Occipital lobe (tissue), 2 donors: Measurements from ENCODE around the gene KIN. TPM values are rescaled to one million over a fixed set of nuclear protein-coding genes. Genes with fewer than 3 reads are reported as not detected.
"Not testable (repeated sequence)": the region's sequence is repeated elsewhere in the genome, so short reads cannot be mapped to it uniquely, and the experiment has no call there.

Experiments used
- DNase-seq: peaks from one replicate; lab custom pipeline; 2025; lab: John Stamatoyannopoulos, UW
- total RNA-seq: library from RNA; depleted of rRNA; stranded (reverse); fragments of >200 nt; gene quantifications from one replicate; pipeline ENCODE4 v1.2.3, GENCODE V29; 2014

The KIN gene
- total RNA-seq, 1 donor from 2014 or later, result 9.2 TPM

DNA sequence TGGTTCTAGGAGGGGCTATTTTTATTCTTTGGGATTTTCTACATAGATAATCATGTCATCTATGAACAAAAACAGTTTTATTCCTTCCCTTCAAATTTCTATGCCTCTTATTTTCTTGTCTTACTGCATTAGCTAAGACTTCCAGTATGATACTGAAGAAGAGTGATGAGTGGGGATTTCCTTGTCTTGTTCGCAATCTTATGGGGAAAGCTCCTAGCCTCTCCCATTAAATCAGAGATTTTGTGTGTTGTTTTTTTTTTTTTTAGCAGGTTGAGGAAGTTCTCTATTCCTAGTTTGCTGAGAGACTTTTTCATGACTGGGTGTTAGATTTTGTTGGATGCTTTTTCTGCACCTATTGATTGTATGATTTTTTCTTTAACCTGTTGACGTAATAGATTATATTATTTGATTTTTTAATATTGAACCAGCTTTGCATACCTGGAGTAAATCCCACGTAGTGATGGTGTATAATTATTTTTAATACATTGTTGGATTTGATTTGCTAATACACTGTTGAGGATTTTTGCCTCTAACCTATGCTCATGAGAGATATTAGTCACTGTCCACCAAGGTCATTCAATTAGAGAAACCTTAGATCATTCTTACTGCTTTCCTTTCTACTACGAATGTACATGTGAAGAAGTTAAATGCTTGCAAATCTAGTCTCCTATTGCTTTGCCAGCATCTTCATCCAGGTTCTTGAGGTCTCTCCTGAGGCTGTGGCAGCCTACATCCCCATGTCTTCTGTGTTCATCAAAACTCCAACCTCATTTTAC lies 6.6 kb upstream of the KIN start:
- no peak for DNase-seq

- DNase-seq, result no peak
Observed at GRCh38 chr10:7792541-7792940, 4.7 kb upstream of the KIN start.

DNA sequence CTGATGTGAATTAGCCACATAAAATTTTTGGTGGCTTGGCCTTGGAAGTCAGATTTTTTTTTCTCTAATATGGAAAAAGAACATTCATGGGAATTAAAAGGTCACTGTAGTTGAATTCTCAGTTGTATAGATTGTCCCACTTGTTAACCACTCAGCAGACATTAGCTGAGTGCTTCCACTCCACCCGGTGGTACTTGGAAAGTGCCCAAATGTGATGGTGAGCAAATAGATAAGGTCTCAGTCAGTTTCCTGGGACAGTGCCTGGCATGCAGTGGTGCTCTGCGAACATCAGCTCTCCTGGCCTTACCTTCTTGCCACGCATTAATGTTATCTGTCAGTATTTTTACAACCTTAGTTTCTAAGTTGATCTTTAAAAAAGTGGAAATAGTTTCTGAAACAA lies 1.6 kb upstream of the KIN start:
- DNase-seq, result no peak

DNA sequence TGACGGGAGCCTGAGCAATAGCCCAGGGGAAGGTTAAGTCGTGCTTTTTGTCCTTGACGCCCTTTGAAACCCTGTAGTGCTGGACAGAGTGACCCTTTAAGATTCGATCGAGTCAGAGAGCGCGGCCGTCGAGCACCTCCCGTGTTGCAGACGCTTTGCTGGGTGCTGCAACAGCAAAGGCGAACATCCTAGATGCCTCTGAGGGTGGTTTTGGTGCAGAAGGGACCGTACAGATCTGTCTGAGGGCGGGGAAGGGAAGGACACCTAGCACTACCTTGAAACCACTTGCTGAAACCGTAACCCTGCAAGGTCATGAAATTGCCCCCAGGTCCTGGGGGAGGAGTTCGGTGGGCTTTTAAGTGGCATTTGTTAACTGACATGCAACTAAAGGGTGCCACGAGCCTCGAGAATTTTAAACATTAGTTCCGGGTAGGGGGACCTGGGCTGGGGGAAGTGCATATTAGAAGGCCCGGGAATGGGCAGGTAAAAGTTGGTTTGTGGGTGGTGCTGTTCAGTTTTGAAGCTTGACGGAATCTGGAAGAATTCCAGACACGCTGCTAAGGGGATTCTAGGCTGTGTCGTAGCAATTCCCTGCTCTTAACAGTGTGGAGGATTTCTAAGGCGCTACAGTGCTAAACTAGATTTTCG lies 970 bp upstream of the KIN start:
- no peak for DNase-seq

DNA sequence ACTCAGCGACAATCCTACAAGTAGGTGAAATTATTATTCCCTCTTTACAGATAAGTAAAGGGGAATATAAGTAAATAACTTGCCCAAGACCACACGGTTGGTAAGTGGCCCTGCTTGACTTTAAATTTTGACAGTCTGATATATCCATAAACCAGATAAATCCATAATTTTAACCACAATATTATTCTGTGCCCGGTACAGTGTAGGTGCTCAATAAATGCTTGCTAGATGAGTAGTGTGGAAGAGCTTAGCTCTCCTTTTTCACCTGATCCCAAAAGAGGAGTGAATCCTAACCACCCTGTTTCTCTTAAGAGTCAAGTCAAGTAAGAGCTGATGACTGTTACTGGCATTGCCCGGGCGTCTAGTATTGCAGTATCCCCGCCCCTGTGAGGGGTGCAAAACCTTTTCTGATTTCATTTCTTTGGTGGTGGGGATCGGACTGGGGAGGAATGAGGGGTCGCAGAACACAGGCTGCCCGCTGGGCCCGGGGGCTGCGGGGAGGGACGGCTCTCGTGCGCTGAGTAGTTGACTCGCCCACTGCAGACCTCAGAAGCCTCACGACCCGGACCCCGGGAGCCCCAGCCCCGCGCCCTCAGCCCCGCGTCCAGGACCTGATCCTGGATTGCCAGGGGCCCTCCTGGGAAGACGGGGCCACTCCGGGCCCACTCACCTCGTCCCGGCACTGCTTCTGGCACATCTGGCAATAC lies 490 bp downstream of the KIN start:
- no peak for DNase-seq

GRCh38 chr10:7786430-7786829 lies 1.4 kb downstream of the KIN start:
- DNase-seq, result no peak

GRCh38 chr10:7782194-7782593 lies 5.6 kb downstream of the KIN start:
- DNase-seq, result not testable (repeated sequence)

DNA sequence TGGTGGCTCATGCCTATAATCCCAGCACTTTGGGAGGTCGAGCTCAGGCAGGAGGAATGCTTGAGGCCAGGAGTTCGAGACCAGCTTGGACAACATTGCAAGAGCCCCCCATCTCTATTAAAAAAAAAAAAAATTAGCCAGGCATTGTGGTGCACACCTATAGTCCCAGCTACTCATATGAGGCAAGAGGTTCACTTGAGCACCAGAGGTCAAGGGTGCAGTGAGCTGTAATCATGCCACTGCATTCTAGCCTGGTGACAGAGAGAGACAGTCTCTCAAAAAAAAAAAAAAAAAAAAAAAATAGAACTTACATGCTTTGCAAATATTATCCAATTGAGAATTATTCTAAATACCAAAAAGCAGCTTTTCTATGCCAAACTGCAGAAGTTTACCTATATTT lies 11.0 kb downstream of the KIN start:
- DNase-seq, result no peak

DNA sequence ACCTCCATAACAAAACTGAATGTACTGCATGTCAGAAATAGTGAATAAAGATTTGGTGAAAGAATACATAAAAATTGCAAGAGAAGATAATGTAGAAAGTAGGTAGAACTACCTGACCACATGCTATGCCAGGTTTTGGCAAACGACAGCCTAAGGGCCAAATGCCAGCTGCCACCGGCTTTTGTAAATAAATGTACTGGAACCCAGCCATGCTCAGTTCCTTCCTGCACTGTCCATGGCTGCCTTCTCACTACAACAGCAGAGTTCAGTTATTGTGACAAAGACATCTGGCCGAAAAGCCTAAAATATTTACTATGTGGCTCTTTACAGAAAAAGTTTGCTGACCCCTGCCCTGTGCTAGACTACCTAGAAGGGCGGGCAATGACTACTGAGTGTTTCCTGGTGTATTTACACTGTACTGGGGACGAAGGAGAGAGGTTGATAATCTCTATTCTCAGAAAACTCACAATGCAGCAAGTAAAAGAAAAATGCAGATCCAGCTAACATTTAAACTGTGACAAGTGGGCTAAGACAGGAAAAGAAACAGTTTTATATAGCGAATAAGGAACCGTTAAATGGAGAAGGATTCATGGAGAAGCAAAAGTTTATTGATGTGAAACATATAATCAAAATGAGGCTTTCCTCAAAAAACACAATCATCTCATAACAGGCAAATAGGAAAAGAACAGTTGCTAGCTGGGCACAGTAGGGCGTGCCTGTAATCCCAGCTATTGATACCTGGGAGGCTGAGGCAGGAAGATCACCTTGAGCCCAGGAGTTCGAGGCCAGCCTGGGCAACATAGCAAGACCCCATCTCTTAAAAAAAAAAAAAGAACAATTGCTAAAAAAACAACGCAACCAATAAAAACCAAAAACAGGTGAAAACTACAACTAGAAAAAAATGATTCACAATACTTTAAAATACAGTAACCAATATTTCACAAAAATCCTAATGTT lies 13.7 kb downstream of the KIN start:
- no peak for DNase-seq

DNA sequence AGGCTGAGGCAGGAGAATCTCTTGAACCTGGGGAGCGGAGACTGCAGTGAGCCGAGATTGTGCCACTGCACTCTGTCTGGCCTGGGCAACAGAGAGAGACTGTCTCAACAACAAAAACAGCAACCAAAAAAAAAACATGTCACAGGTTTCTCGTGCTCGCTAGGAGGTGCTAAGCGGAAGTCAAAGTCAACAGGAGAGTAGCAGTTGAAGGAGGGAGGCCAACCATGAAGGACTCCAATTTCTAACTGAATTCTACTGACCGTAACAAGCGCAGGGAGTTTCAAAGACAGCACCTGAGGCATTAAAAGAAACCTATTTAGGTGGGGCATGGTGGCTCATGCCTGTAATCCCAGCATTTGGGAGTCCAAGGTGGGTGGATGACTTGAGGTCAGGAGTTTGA lies 19.4 kb downstream of the KIN start:
- DNase-seq, result no peak

GRCh38 chr10:7767209-7767608 lies 20.6 kb downstream of the KIN start:
- DNase-seq, result no peak

- no peak for DNase-seq
Observed at GRCh38 chr10:7766241-7766640, 21.6 kb downstream of the KIN start.

DNA sequence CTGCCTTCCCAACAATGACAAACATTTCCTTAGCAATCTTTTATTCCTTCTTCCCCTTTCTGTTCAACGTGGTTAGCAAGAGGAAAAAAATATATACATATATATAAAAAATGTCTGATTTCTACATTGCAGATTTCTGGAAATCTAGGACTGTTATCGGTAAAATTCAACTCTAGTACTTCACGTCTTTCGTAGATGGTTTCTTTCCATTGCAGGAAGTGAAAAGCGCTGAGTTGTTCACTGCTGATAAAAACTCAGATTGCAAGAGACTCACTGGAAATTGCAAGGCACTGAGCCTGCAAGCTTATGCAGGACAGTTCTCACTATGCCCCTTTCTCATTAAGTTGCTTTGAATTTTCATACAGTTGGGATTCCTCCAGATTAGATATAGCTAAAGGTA lies 23.9 kb downstream of the KIN start:
- no peak for DNase-seq

DNA sequence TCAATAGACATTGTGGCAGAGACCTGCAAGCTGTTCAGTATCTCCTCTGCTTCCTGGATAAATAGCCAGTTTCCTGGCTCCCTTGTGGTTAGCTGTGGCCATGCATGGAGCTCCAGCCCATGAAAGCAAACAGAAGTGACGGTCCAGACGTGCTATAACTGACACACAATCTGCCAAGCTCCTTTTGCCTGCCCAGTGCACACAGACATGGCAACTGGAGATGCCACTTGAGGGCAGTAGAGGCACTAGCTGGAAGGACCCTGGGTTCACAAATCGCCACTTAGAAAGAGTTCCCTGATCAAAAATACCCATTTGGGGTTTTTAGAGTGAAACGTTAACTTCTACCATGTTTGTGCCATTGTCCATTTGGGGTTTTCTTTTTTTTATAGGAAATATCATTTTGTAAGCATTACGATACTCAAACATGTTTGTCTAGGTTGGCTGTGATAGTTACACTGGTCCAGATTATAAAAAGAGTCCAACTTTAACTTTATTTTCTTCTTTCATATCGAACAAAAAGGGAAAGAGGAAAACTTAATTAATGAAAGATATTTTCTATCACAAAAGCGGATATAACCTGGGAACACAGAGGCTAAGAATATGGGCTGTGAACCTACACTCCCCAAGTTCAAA lies 31.3 kb downstream of the KIN start:
- DNase-seq, result no peak

GRCh38 chr10:7755103-7755502 lies 32.7 kb downstream of the KIN start:
- no peak for DNase-seq

DNA sequence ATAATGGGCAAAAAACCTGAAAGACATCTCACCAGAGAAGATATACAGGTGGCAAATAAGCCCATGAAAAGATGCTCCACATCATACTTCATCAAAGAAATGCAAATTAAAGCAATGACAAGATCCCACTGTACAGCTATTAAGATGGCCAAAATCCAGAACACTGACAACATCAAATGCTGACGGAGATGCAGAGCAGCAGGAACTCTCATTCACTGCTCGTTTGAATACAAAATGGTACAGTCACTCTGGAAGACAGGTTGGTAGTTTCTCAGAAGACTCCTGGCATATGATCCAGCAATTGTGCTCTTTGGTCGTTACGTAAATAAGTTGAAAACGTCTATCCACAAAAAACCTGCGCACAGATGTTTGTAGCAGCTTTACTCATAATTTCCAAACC lies 35.5 kb downstream of the KIN start:
- DNase-seq, result no peak

- DNase-seq, result no peak
Observed at GRCh38 chr10:7750222-7750621, 37.6 kb downstream of the KIN start.

- DNase-seq, result not testable (repeated sequence)
Observed at GRCh38 chr10:7748637-7749036, 39.2 kb downstream of the KIN start.

- no peak for DNase-seq
Observed at GRCh38 chr10:7744307-7744706, 43.5 kb downstream of the KIN start.

DNA sequence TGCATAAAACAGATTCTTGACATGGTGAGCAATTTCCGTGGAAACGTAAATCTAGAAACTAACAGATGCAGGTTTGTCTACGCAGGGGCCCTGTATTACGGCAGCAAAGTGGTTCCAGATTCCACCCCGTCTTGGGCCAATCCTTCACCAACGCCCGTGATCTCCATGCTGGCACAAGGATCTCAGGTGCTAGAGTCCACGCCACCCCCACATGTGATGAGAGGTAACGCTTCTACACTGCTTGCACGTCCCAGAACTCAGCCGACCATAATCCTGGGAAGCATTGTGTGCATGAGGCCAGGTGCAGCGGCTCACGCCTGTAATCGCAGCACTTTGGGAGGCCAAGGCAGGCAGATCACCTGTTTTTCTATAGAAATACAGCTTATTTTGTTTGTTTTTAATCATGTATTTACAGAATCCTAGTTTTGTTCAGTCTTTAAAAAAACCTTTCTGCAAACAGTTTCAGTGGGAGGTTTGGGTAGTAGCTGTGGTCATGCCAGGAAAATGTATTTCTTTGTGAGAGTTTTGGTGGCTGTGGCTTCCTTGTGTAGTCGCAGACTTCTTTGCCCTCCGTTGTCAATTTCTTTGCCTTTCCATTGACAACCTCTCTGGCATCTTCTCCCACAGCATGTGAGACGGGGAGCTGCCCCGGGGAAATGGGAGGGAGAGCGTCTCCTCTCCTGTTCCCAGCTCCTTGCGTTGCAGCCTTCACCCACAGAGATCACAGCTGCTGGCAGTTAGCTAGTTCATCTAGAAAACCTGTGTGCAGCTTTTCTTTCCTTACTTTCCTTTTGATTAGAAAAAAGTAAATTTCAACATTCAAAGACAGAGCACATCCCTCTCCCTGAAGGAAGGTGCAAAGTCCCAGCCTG lies 49.0 kb downstream of the KIN start:
- DNase-seq, result no peak
